ENCODE measurements around the gene BMP4. TPM values are rescaled to one million over a fixed set of nuclear protein-coding genes. Genes with fewer than 3 reads are reported as not detected.
A peak's percentile ranks its signal among the peaks of the same experiment; 100 is the strongest.

Gene BMP4
- total and polyA plus RNA-seq, 2 of the 13 experiments (the other 11 are each of a cell fraction or from before 2014, with no cell fraction given): 56.4 to 169 TPM

GRCh38 chr14:53956427-53957201 is at the start of gene BMP4 (continued):
- TF ChIP-seq, protein P1, sequence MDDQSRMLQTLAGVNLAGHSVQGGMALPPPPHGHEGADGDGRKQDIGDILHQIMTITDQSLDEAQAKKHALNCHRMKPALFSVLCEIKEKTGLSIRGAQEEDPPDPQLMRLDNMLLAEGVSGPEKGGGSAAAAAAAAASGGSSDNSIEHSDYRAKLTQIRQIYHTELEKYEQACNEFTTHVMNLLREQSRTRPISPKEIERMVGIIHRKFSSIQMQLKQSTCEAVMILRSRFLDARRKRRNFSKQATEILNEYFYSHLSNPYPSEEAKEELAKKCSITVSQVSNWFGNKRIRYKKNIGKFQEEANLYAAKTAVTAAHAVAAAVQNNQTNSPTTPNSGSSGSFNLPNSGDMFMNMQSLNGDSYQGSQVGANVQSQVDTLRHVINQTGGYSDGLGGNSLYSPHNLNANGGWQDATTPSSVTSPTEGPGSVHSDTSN (CRISPR knock-in tag; IDR thresholded peaks at IDR 0.05; ENCODE audit: borderline replicate concordance): no peak; the same call in 1 of the 2 replicates
- TF ChIP-seq CCAR2 (optimal IDR thresholded peaks at IDR 0.05; ENCODE audit: low read depth, low read length): peak; percentile 26
- peak; percentile 81 for TF ChIP-seq FOXC1 (CRISPR knock-in tag; IDR thresholded peaks at IDR 0.05; ENCODE audit: borderline replicate concordance)
- no peak for TF ChIP-seq ZNF34 (CRISPR knock-in tag; IDR thresholded peaks at IDR 0.05; ENCODE audit: borderline replicate concordance)
- peak; percentile 56 for TF ChIP-seq ZEB1 (IDR thresholded peaks at IDR 0.05; ENCODE audit: insufficient replicate concordance, low read depth)
- TF ChIP-seq NBN (conservative IDR thresholded peaks at IDR 0.05): no peak
- no peak; the same call in 1 of the 2 replicates for TF ChIP-seq TEAD2 (CRISPR knock-in tag; IDR thresholded peaks at IDR 0.05)
- TF ChIP-seq HOXD1 (CRISPR knock-in tag; IDR thresholded peaks at IDR 0.05): 0 out of 2 replicates have a peak, but pooled peaks have one; percentile 64
- TF ChIP-seq, protein P2, sequence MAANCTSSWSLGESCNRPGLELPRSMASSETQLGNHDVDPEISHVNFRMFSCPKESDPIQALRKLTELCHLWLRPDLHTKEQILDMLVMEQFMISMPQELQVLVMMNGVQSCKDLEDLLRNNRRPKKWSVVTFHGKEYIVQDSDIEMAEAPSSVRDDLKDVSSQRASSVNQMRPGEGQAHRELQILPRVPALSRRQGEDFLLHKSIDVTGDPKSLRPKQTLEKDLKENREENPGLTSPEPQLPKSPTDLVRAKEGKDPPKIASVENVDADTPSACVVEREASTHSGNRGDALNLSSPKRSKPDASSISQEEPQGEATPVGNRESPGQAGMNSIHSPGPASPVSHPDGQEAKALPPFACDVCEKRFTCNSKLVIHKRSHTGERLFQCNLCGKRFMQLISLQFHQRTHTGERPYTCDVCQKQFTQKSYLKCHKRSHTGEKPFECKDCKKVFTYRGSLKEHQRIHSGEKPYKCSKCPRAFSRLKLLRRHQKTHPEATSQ (CRISPR knock-in tag; IDR thresholded peaks at IDR 0.05; ENCODE audit: borderline replicate concordance): peak; percentile 92; the same call in 1 of the 2 replicates
- no peak for TF ChIP-seq TGIF2 (CRISPR knock-in tag; IDR thresholded peaks at IDR 0.05)
- TF ChIP-seq ZNF264 (CRISPR knock-in tag; IDR thresholded peaks at IDR 0.05): peak; percentile 50; the same call in 1 of the 2 replicates
- TF ChIP-seq ZSCAN30 (CRISPR knock-in tag; IDR thresholded peaks at IDR 0.05): no peak
- no peak for TF ChIP-seq CHD4 (IDR thresholded peaks at IDR 0.05; ENCODE audit: borderline replicate concordance, low read length)
- peak; percentile 94 for TF ChIP-seq TAF1 (CRISPR knock-in tag; IDR thresholded peaks at IDR 0.05)
- no peak for TF ChIP-seq ZNF432 (CRISPR knock-in tag; IDR thresholded peaks at IDR 0.05; ENCODE audit: borderline replicate concordance)
- no peak for TF ChIP-seq ZNF891 (CRISPR knock-in tag; IDR thresholded peaks at IDR 0.05)
- TF ChIP-seq ZBTB43 (CRISPR knock-in tag; conservative IDR thresholded peaks at IDR 0.05): peak; percentile 83
- peak; percentile 74; the same call in 1 of the 2 replicates for TF ChIP-seq SKIL (CRISPR knock-in tag; IDR thresholded peaks at IDR 0.05; ENCODE audit: borderline replicate concordance)
- TF ChIP-seq ZBTB1 (CRISPR knock-in tag; IDR thresholded peaks at IDR 0.05; ENCODE audit: borderline replicate concordance): no peak
- TF ChIP-seq, protein P3, sequence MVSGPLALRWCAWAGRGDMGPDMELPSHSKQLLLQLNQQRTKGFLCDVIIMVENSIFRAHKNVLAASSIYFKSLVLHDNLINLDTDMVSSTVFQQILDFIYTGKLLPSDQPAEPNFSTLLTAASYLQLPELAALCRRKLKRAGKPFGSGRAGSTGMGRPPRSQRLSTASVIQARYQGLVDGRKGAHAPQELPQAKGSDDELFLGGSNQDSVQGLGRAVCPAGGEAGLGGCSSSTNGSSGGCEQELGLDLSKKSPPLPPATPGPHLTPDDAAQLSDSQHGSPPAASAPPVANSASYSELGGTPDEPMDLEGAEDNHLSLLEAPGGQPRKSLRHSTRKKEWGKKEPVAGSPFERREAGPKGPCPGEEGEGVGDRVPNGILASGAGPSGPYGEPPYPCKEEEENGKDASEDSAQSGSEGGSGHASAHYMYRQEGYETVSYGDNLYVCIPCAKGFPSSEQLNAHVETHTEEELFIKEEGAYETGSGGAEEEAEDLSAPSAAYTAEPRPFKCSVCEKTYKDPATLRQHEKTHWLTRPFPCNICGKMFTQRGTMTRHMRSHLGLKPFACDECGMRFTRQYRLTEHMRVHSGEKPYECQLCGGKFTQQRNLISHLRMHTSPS (CRISPR knock-in tag; IDR thresholded peaks at IDR 0.05; ENCODE audit: low read depth): no peak
- no peak for TF ChIP-seq RFX1 (IDR thresholded peaks at IDR 0.05)
- TF ChIP-seq SRSF1 (optimal IDR thresholded peaks at IDR 0.05; ENCODE audit: low read depth, low read length): peak; percentile 39

Data from HepG2 (cell line).